GM12878 (cell line): ENCODE results near the gene SLC13A4. TPM values are rescaled to one million over a fixed set of nuclear protein-coding genes. Genes with fewer than 3 reads are reported as not detected.

Experiments used
- ATAC-seq: fragments of 200-7000 bp; cut with Tn5 transposase; 3 replicates; pipeline ENCODE4 v1.9.1; 2020; ENCODE audit warnings: mild to moderate bottlenecking, moderate library complexity
- BruUV-seq: library from RNA; stranded (reverse); fragments of 400-500 nt; replicated peaks from 2 replicates; lab custom pipeline; 2021; lab: Mats Ljungman, UMichigan
- CTCF ChIA-PET: fragments of 300-600 bp; sonication (Branson Sonifier 250); formaldehyde crosslinking; extraction: SDS; loops from one replicate; lab custom pipeline; 2021; ENCODE audit warnings: inconsistent platforms; lab: Yijun Ruan, JAX
- POLR2A ChIA-PET: fragments of 350-600 bp; formaldehyde crosslinking; extraction: SDS; loops from one replicate; lab custom pipeline; 2021; ENCODE audit warnings: inconsistent platforms; lab: Charles Lee
- RAD21 ChIA-PET: fragments of 300-600 bp; sonication (Branson Sonifier 250); formaldehyde crosslinking; loops from one replicate; lab custom pipeline; 2023; ENCODE audit warnings: antibody characterized with exemption; ENCODE audit not compliant: unreplicated experiment; lab: Charles Lee
- SMC1A ChIA-PET: fragments of 300-600 bp; sonication (Branson Sonifier 250); formaldehyde crosslinking; loops from one replicate; lab custom pipeline; 2023; ENCODE audit not compliant: unreplicated experiment, uncharacterized antibody; lab: Charles Lee
- DNase-seq: peaks from one replicate; pipeline ENCODE4 v3.0.0-alpha.2; 2011; ENCODE audit warnings: low read depth, low spot score
- FAIRE-seq: peaks from 3 replicates; lab custom pipeline; 2011; peaks lifted over from hg19 to GRCh38; lab: Jason Lieb, UNC
- H2AFZ ChIP-seq: 2 replicates; pipeline ENCODE4 v1.6.0; 2011; ENCODE audit warnings: low read depth, low read length, control low read depth; ENCODE audit not compliant: control insufficient read depth
- H3K27ac ChIP-seq: 2 replicates; pipeline ENCODE4 v1.5.1; 2011; ENCODE audit warnings: control low read depth; ENCODE audit not compliant: control insufficient read depth, insufficient read depth
- H3K27me3 ChIP-seq, 2 experiments: replicated peaks in 1 of 2; 2 replicates each; pipeline versions ENCODE4 v1.6.0 to v1.6.1; 2011; ENCODE audit warnings: low read length in 1 of 2; ENCODE audit not compliant: control insufficient read depth in 2 of 2, insufficient read depth in 2 of 2
- H3K36me3 ChIP-seq, 2 experiments: 2 replicates each; pipeline ENCODE4 v1.5.1; 2011; ENCODE audit warnings: low read length in 1 of 2; ENCODE audit not compliant: control insufficient read depth in 2 of 2, insufficient read depth in 2 of 2
- H3K4me1 ChIP-seq: 2 replicates; pipeline ENCODE4 v1.6.1; 2011; ENCODE audit warnings: mild to moderate bottlenecking, low read length, moderate library complexity, mixed read lengths; ENCODE audit not compliant: control insufficient read depth, insufficient read depth
- H3K4me2 ChIP-seq: 2 replicates; pipeline ENCODE4 v1.6.0; 2011; ENCODE audit warnings: control low read depth; ENCODE audit not compliant: control insufficient read depth, insufficient read depth
- H3K4me3 ChIP-seq: fragments of 200-600 bp; sonication (generic); 2 replicates; pipeline ENCODE4 v1.5.1; 2016
- H3K79me2 ChIP-seq: 2 replicates; pipeline ENCODE4 v1.6.0; 2011; ENCODE audit warnings: low read length; ENCODE audit not compliant: control insufficient read depth, insufficient read depth
- H3K9ac ChIP-seq: 2 replicates; pipeline ENCODE4 v1.8.0; 2011; ENCODE audit warnings: low read length, control low read depth, mixed read lengths; ENCODE audit not compliant: control insufficient read depth, insufficient read depth
- H3K9me3 ChIP-seq: replicated peaks from 3 replicates; pipeline ENCODE4 v1.5.1; 2011; ENCODE audit warnings: mild to moderate bottlenecking, low read length; ENCODE audit not compliant: control insufficient read depth, insufficient read depth
- H4K20me1 ChIP-seq: 2 replicates; pipeline ENCODE4 v1.6.0; 2011; ENCODE audit not compliant: control insufficient read depth, insufficient read depth
- ATF7 ChIP-seq: fragments of 450-650 bp; IDR thresholded peaks from 2 replicates; pipeline ENCODE4 v1.6.1; 2016; ENCODE audit warnings: low read depth, mild to moderate bottlenecking
- DPF2 ChIP-seq: fragments of 450-650 bp; IDR thresholded peaks from 2 replicates; pipeline ENCODE4 v1.6.1; 2017; ENCODE audit warnings: mild to moderate bottlenecking
- E2F4 ChIP-seq: IDR thresholded peaks from 2 replicates; pipeline ENCODE4 v1.6.1; 2012; ENCODE audit warnings: low read depth, low read length, improper control_type of control experiment
- HDAC6 ChIP-seq: fragments of 200-600 bp; sonication (generic); IDR thresholded peaks from one replicate; pipeline ENCODE4 v1.8.0; 2017; ENCODE audit warnings: antibody characterized with exemption; ENCODE audit not compliant: unreplicated experiment
- NR2C2 ChIP-seq: IDR thresholded peaks from 2 replicates; pipeline ENCODE4 v1.6.1; 2011; ENCODE audit warnings: borderline replicate concordance, low read depth; ENCODE audit not compliant: control insufficient read depth, insufficient read length
- RBBP5 ChIP-seq: fragments of 200-600 bp; sonication (generic); conservative IDR thresholded peaks from 2 replicates; pipeline ENCODE4 v1.6.1; 2016
- REST ChIP-seq: IDR thresholded peaks from 2 replicates; pipeline ENCODE4 v1.6.1; 2012; ENCODE audit warnings: mild to moderate bottlenecking, low read depth, low read length
- SMAD5 ChIP-seq: IDR thresholded peaks from 2 replicates; pipeline ENCODE4 v1.6.1; 2016; ENCODE audit warnings: antibody characterized with exemption, low read depth
- SMARCA5 ChIP-seq: fragments of 450-650 bp; IDR thresholded peaks from 2 replicates; pipeline ENCODE4 v1.6.1; 2017; ENCODE audit warnings: mild to moderate bottlenecking
- WGBS: methylation state at CpG from one replicate; pipeline ENCODE4 v1.1.6; 2016; ENCODE audit warnings: low lambda C conversion rate; ENCODE audit not compliant: insufficient replicate concordance, insufficient coverage; ENCODE audit errors: missing lambda C conversion rate; 5-methylcytosine and 5-hydroxymethylcytosine counted together
- in situ Hi-C: fragments of 300-500 bp; cut with MboI; formaldehyde crosslinking; loops from 9 replicates; pipeline ENCODE4 v1.14.3; 2018; ENCODE audit warnings: mixed read lengths
- intact Hi-C: fragments of 100-400 bp; cut with micrococcal nuclease; formaldehyde crosslinking; loops from one replicate; pipeline ENCODE4 v1.14.2; 2022; ENCODE audit not compliant: unreplicated experiment
- polyA plus RNA-seq, 11 experiments: library from polyadenylated mRNA; depleted of rRNA in 4 of 11; unstranded in 6 of 11; stranded (reverse) in 5 of 11; fragments of >200 nt; fragmentation: Nextera tagmentation in 4 of 11; fragmentation: Illumina TruSeq in 1 of 11; extraction: Ambion mirVana in 4 of 11; extraction: Trizol in 1 of 11; gene quantifications; 1 replicate in 1 of 11; 2 replicates in 10 of 11; pipeline versions ENCODE4 v1.2.1 to v1.2.3, GENCODE V29; 2011 to 2016; ENCODE audit warnings: inconsistent platforms in 2 of 11, missing spikeins in 2 of 11, low read depth in 1 of 11
- total RNA-seq, 4 experiments: library from RNA; depleted of rRNA in 3 of 4; stranded (reverse); fragments of >200 nt in 3 of 4; fragmentation: Illumina TruSeq in 1 of 4; extraction: Trizol in 1 of 4; gene quantifications; 2 replicates each; pipeline versions ENCODE4 v1.2.1 to v1.2.3, GENCODE V29; 2013 to 2021

SLC13A4 gene
- total and polyA plus RNA-seq, 10 of the 15 experiments (the other 5 are each of a cell fraction or from before 2014, with no cell fraction given) = 0.14 to 0.23 (median 0.20) TPM; not detected in 7

GRCh38 chr7:135723411-135723810 lies 4.6 kb downstream of the SLC13A4 start (continued):
- no peak for TF ChIP-seq HDAC6
- TF ChIP-seq DPF2 = no peak

- Histone ChIP-seq H2AFZ (no peak overlapping the region), H3K9ac (no peak overlapping the region), H4K20me1 (no peaks in the 10 kb centered on the region), H3K27me3 (no peaks in the 10 kb centered on the region; a peak in 1 of 4 replicates), H3K4me1 (no peaks in the 10 kb centered on the region), H3K9me3 (no peaks in the 10 kb centered on the region), H3K4me3 (no peak overlapping the region), H3K79me2 (no peaks in the 10 kb centered on the region), H3K4me2 (no peak overlapping the region), H3K36me3 (no peaks in the 10 kb centered on the region), H3K27ac (no peak overlapping the region)
- intact Hi-C loops (no loop called here), in situ Hi-C loops (no loop called here)
- ChIA-PET POLR2A (no interaction called here), CTCF (interaction anchor here (0.6 to 2.5 kb wide), 2 partner anchors 10 to 37 kb away, joined by 3 to 11 read pairs; no protein-coding TSS in a partner anchor), RAD21 (no interaction called here), SMC1A (no interaction called here)
- DNase-seq (no peak), ATAC-seq (no peak), FAIRE-seq (no peak)
- no peak for TF ChIP-seq NR2C2
- TF ChIP-seq RBBP5 = no peak
- no TSS peak for BruUV-seq
- WGBS = 63% methylated on average over 21 of the region's 21 CpGs
Measured at GRCh38 chr7:135721198-135721820, 6.7 kb downstream of the SLC13A4 start.

GRCh38 chr7:135719688-135720087 lies 8.3 kb downstream of the SLC13A4 start:
- FAIRE-seq (no peak), DNase-seq (no peak), ATAC-seq (no peak)
- no peaks in the 10 kb centered on the region for H3K79me2 ChIP-seq
- SMC1A ChIA-PET = no interaction called here
- H3K4me2 ChIP-seq = no peak overlapping the region
- no peak overlapping the region for H3K9ac ChIP-seq
- no peak overlapping the region for H3K4me3 ChIP-seq
- RAD21 ChIA-PET = no interaction called here
- intact Hi-C loops = no loop called here
- H3K27me3 ChIP-seq = no peaks in the 10 kb centered on the region; a peak in 1 of 4 replicates
- WGBS = no CpG with 5 or more reads among the region's 2 CpGs
- no peaks in the 10 kb centered on the region for H3K36me3 ChIP-seq
- no peak overlapping the region for H3K27ac ChIP-seq
- no TSS peak for BruUV-seq
- H3K4me1 ChIP-seq = no peaks in the 10 kb centered on the region
- CTCF ChIA-PET = interaction anchor here (0.6 to 1.2 kb wide), 3 partner anchors 30 to 74 kb away, joined by 3 read pairs; partner anchors contain the start of gene STMP1
- H2AFZ ChIP-seq = no peak overlapping the region
- H4K20me1 ChIP-seq = no peaks in the 10 kb centered on the region
- H3K9me3 ChIP-seq = no peaks in the 10 kb centered on the region
- POLR2A ChIA-PET = no interaction called here
- in situ Hi-C loops = no loop called here
- TF ChIP-seq REST (no peak), E2F4 (no peak), SMAD5 (no peak), ATF7 (no peak), SMARCA5 (no peak)
